H9 (cell line): ENCODE results near the gene CDR2L. TPM values are rescaled to one million over a fixed set of nuclear protein-coding genes. Genes with fewer than 3 reads are reported as not detected.

Experiments
- DNase-seq: peaks from one replicate; pipeline ENCODE4 v3.0.0-alpha.2; 2017
- H2AFZ ChIP-seq: one replicate; pipeline ENCODE4 v1.6.1; 2013; ENCODE audit warnings: mild to moderate bottlenecking, low read length, control low read depth, moderate library complexity
- H2AK5ac ChIP-seq: 2 replicates; pipeline ENCODE4 v1.6.1; 2013; ENCODE audit warnings: low read length, control low read depth, mixed read lengths; ENCODE audit not compliant: insufficient read length
- H2BK120ac ChIP-seq: one replicate; pipeline ENCODE4 v1.6.1; 2013; ENCODE audit warnings: low read depth, mild to moderate bottlenecking, low read length, control low read depth, inconsistent platforms; ENCODE audit not compliant: poor library complexity, severe bottlenecking
- H2BK12ac ChIP-seq: 2 replicates; pipeline ENCODE4 v1.6.1; 2013; ENCODE audit warnings: low read length, control low read depth, mixed read lengths, low read depth; ENCODE audit not compliant: insufficient read length
- H2BK15ac ChIP-seq: 2 replicates; pipeline ENCODE4 v1.6.1; 2013; ENCODE audit warnings: low read depth, low read length, control low read depth
- H2BK20ac ChIP-seq: one replicate; pipeline ENCODE4 v1.6.1; 2013; ENCODE audit warnings: low read depth, mild to moderate bottlenecking, low read length, control low read depth, inconsistent platforms; ENCODE audit not compliant: poor library complexity, severe bottlenecking
- H2BK5ac ChIP-seq: 2 replicates; pipeline ENCODE4 v1.6.1; 2013; ENCODE audit warnings: low read length, control low read depth, mixed read lengths; ENCODE audit not compliant: insufficient read length
- H3K14ac ChIP-seq: 2 replicates; pipeline ENCODE4 v1.6.1; 2013; ENCODE audit warnings: low read length, control low read depth; ENCODE audit not compliant: insufficient read depth
- H3K18ac ChIP-seq: 2 replicates; pipeline ENCODE4 v1.6.1; 2013; ENCODE audit warnings: low read depth, mild to moderate bottlenecking, mixed read lengths, low read length, control low read depth; ENCODE audit not compliant: insufficient read length
- H3K23ac ChIP-seq: 2 replicates; pipeline ENCODE4 v1.6.1; 2013; ENCODE audit warnings: low read length, control low read depth, mixed read lengths, low read depth; ENCODE audit not compliant: insufficient read length
- H3K23me2 ChIP-seq: 2 replicates; pipeline ENCODE4 v1.6.1; 2013; ENCODE audit warnings: low read depth, mild to moderate bottlenecking, mixed read lengths, low read length, control low read depth; ENCODE audit not compliant: insufficient read length, poor library complexity, severe bottlenecking
- H3K27ac ChIP-seq: 2 replicates; pipeline ENCODE4 v1.5.1; 2013; ENCODE audit warnings: low read length, control low read depth, mixed read lengths, low read depth; ENCODE audit not compliant: insufficient read length
- H3K27me3 ChIP-seq: 2 replicates; pipeline ENCODE4 v1.6.1; 2013; ENCODE audit warnings: low read length, control low read depth, inconsistent platforms; ENCODE audit not compliant: insufficient read depth
- H3K4ac ChIP-seq: 2 replicates; pipeline ENCODE4 v1.6.1; 2013; ENCODE audit warnings: low read depth, mild to moderate bottlenecking, control low read depth, inconsistent platforms, low read length, moderate library complexity
- H3K4me1 ChIP-seq: 2 replicates; pipeline ENCODE4 v1.6.1; 2013; ENCODE audit warnings: low read length, control low read depth, inconsistent platforms; ENCODE audit not compliant: insufficient read depth
- H3K4me2 ChIP-seq: 2 replicates; pipeline ENCODE4 v1.6.1; 2013; ENCODE audit warnings: low read length, control low read depth, mixed read lengths; ENCODE audit not compliant: insufficient read length, insufficient read depth
- H3K56ac ChIP-seq: 2 replicates; pipeline ENCODE4 v1.6.1; 2013; ENCODE audit warnings: low read depth, mild to moderate bottlenecking, mixed read lengths, low read length, control low read depth; ENCODE audit not compliant: insufficient read length
- H3K79me1 ChIP-seq: 2 replicates; pipeline ENCODE4 v1.6.1; 2013; ENCODE audit warnings: low read depth, mild to moderate bottlenecking, moderate library complexity, low read length, control low read depth, inconsistent platforms; ENCODE audit not compliant: insufficient read depth, poor library complexity, severe bottlenecking
- H3K79me2 ChIP-seq: 2 replicates; pipeline ENCODE4 v1.6.1; 2013; ENCODE audit warnings: low read length, control low read depth, inconsistent platforms; ENCODE audit not compliant: insufficient read depth
- H3K9ac ChIP-seq: 2 replicates; pipeline ENCODE4 v1.6.1; 2013; ENCODE audit warnings: low read length, control low read depth, mixed read lengths; ENCODE audit not compliant: insufficient read length; ENCODE audit errors: extremely low read depth
- H3K9me3 ChIP-seq: one replicate; pipeline ENCODE4 v1.6.1; 2013; ENCODE audit warnings: low read depth, low read length, inconsistent platforms; ENCODE audit not compliant: control insufficient read depth
- H3T11ph ChIP-seq: one replicate; pipeline ENCODE4 v1.6.1; 2013; ENCODE audit warnings: mild to moderate bottlenecking, low read length, control low read depth, inconsistent platforms
- H4K20me1 ChIP-seq: one replicate; pipeline ENCODE4 v1.6.1; 2013; ENCODE audit not compliant: control insufficient read depth, insufficient read length, insufficient read depth
- H4K5ac ChIP-seq: 2 replicates; pipeline ENCODE4 v1.6.1; 2013; ENCODE audit warnings: low read depth, mild to moderate bottlenecking, mixed read lengths, low read length, control low read depth; ENCODE audit not compliant: insufficient read length
- H4K8ac ChIP-seq: replicated peaks from 2 replicates; pipeline ENCODE4 v1.6.1; 2013; ENCODE audit warnings: low read length, control low read depth, mixed read lengths, low read depth; ENCODE audit not compliant: insufficient read length
- H4K91ac ChIP-seq: 2 replicates; pipeline ENCODE4 v1.6.1; 2013; ENCODE audit warnings: low read depth, mild to moderate bottlenecking, moderate library complexity, mixed read lengths, low read length, control low read depth; ENCODE audit not compliant: insufficient read length
- H3K27ac Mint-ChIP-seq, 3 experiments: 2 replicates in 2 of 3; 3 replicates in 1 of 3; pipeline ENCODE4 v1.8.0; 2020 to 2021; ENCODE audit warnings: mixed read lengths in 3 of 3, mild to moderate bottlenecking in 1 of 3, moderate library complexity in 1 of 3
- H3K27me3 Mint-ChIP-seq: 2 replicates; pipeline ENCODE4 v1.8.0; 2021; ENCODE audit warnings: low read depth, mild to moderate bottlenecking, moderate library complexity, mixed read lengths
- H3K36me3 Mint-ChIP-seq, 3 experiments: 2 replicates in 2 of 3; 3 replicates in 1 of 3; pipeline ENCODE4 v1.8.0; 2020 to 2021; ENCODE audit warnings: low read depth in 3 of 3, mixed read lengths in 3 of 3; ENCODE audit not compliant: insufficient read depth in 1 of 3
- H3K4me1 Mint-ChIP-seq, 2 experiments: 2 replicates each; pipeline ENCODE4 v1.8.0; 2020; ENCODE audit warnings: mixed read lengths in 2 of 2
- H3K4me3 Mint-ChIP-seq, 2 experiments: 2 replicates in 1 of 2; 3 replicates in 1 of 2; pipeline ENCODE4 v1.8.0; 2020 to 2021; ENCODE audit warnings: mild to moderate bottlenecking in 2 of 2, mixed read lengths in 2 of 2, moderate library complexity in 1 of 2
- H3K9me3 Mint-ChIP-seq, 2 experiments: 2 replicates in 1 of 2; 3 replicates in 1 of 2; pipeline ENCODE4 v1.8.0; 2020; ENCODE audit warnings: mild to moderate bottlenecking in 2 of 2, mixed read lengths in 2 of 2, moderate library complexity in 1 of 2
- WGBS: extraction: QIAGEN DNeasy Blood & Tissue Kit; methylation state at CpG from one replicate; pipeline ENCODE4 v1.1.7; 2013; ENCODE audit warnings: missing lambda C conversion rate, low lambda C conversion rate, mixed read lengths; ENCODE audit not compliant: insufficient read length; ENCODE audit errors: extremely low coverage; 5-methylcytosine and 5-hydroxymethylcytosine counted together
- total RNA-seq: library from RNA; stranded (reverse); gene quantifications from 2 replicates; pipeline ENCODE4 v1.2.1, GENCODE V29; 2021
- TF ChIP-seq, protein P1 (sequence below): fragments of 200-600 bp; sonication (generic); conservative IDR thresholded peaks from 3 replicates; pipeline ENCODE4 v1.8.0; 2021; ENCODE audit warnings: antibody characterized with exemption, mild to moderate bottlenecking

Gene CDR2L
- total RNA-seq, 1 experiment from 2014 or later, result 23.3 TPM

DNA sequence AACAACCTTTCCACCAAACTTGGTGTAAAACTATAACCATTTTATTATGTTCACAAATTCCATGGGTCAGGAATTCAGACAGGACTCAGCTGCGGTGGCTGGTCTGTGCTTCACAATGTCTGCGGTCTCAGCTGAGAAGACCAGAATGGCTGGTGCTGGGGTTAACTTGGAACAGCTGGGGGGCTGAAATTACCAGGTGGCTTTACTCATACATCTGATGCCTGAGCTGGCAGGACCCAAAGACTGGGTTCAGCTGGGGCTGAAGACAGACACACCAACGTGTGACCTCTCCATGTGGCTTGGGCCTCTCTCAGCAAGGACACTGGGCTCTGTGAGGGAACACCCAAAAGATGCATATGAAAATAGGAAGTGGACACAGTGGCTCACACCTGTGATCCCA is 9.2 kb upstream of the CDR2L start:
- no peak overlapping the region for H3K23ac ChIP-seq
- peaks cover 5 to 9% of the 10 kb centered on the region in 2 experiments for H3K4me1 Mint-ChIP-seq
- H3K36me3 Mint-ChIP-seq, result no peaks in the 10 kb centered on the region
- no peaks in the 10 kb centered on the region for H3K79me1 ChIP-seq
- H4K5ac ChIP-seq, result no peak overlapping the region
- no peak overlapping the region; a peak in 1 of 7 replicates for H3K27ac Mint-ChIP-seq
- H3K4me2 ChIP-seq, result no peak overlapping the region
- no peak for DNase-seq
- no peak overlapping the region for H3K27ac ChIP-seq
- TF ChIP-seq, protein P1, sequence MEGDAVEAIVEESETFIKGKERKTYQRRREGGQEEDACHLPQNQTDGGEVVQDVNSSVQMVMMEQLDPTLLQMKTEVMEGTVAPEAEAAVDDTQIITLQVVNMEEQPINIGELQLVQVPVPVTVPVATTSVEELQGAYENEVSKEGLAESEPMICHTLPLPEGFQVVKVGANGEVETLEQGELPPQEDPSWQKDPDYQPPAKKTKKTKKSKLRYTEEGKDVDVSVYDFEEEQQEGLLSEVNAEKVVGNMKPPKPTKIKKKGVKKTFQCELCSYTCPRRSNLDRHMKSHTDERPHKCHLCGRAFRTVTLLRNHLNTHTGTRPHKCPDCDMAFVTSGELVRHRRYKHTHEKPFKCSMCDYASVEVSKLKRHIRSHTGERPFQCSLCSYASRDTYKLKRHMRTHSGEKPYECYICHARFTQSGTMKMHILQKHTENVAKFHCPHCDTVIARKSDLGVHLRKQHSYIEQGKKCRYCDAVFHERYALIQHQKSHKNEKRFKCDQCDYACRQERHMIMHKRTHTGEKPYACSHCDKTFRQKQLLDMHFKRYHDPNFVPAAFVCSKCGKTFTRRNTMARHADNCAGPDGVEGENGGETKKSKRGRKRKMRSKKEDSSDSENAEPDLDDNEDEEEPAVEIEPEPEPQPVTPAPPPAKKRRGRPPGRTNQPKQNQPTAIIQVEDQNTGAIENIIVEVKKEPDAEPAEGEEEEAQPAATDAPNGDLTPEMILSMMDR, result no peak
- H3K9ac ChIP-seq, result no peak overlapping the region
- H2AFZ ChIP-seq, result no peak overlapping the region
- H3K27me3 ChIP-seq, result peaks cover 5% of the 10 kb centered on the region
- no peak overlapping the region for H3K56ac ChIP-seq
- no peak overlapping the region for H3T11ph ChIP-seq
- peaks cover 3% of the 10 kb centered on the region; the same call in 1 of the 2 replicates for H3K4me1 ChIP-seq
- H2AK5ac ChIP-seq, result no peak overlapping the region
- no peak overlapping the region for H3K4me3 Mint-ChIP-seq
- H2BK120ac ChIP-seq, result no peak overlapping the region
- H3K9me3 ChIP-seq, result no peaks in the 10 kb centered on the region
- no peak overlapping the region for H3K18ac ChIP-seq
- WGBS, result no CpG with 5 or more reads among the region's 3 CpGs
- H2BK12ac ChIP-seq, result no peak overlapping the region
- H3K4ac ChIP-seq, result no peak overlapping the region
- H3K79me2 ChIP-seq, result no peaks in the 10 kb centered on the region
- H4K8ac ChIP-seq, result no peak overlapping the region
- H4K20me1 ChIP-seq, result no peaks in the 10 kb centered on the region
- H2BK15ac ChIP-seq, result no peak overlapping the region
- H2BK20ac ChIP-seq, result no peak overlapping the region
- peaks cover 56% of the 10 kb centered on the region for H3K27me3 Mint-ChIP-seq
- H3K14ac ChIP-seq, result no peak overlapping the region
- no peak overlapping the region for H2BK5ac ChIP-seq
- H3K23me2 ChIP-seq, result peaks cover 10% of the 10 kb centered on the region
- H3K9me3 Mint-ChIP-seq, result no peaks in the 10 kb centered on the region; a peak in 1 of 5 replicates
- no peak overlapping the region for H4K91ac ChIP-seq
